AG09309 (cell line): Measurements from ENCODE around the gene SELP.

ENCODE experiments used
- DNase-seq: peaks from one replicate; pipeline ENCODE4 v3.0.0-alpha.2; 2010; ENCODE audit warnings: low read depth
- H3K4me3 ChIP-seq: 2 replicates; pipeline ENCODE4 v1.5.1; 2011; ENCODE audit warnings: mild to moderate bottlenecking, low read depth, low read length, moderate library complexity; ENCODE audit not compliant: control insufficient read depth
- CTCF ChIP-seq: IDR thresholded peaks from 2 replicates; pipeline ENCODE4 v1.5.1; 2011; ENCODE audit warnings: mild to moderate bottlenecking, low read depth, low read length, inconsistent platforms; ENCODE audit not compliant: insufficient read depth, control insufficient read depth; ENCODE audit errors: missing control alignments

The SELP gene

GRCh38 chr1:169557131-169557530, 72.8 kb downstream of the SELP start:
- no peak for TF ChIP-seq CTCF
- no peak for DNase-seq
- no peak overlapping the region for H3K4me3 ChIP-seq

GRCh38 chr1:169550294-169550693, 79.6 kb downstream of the SELP start:
- TF ChIP-seq CTCF = peak; percentile 34
- no peak for DNase-seq
- no peak overlapping the region for H3K4me3 ChIP-seq

GRCh38 chr1:169548282-169548681, 81.6 kb downstream of the SELP start:
- no peak for TF ChIP-seq CTCF
- no peak overlapping the region for H3K4me3 ChIP-seq
- no peak for DNase-seq

GRCh38 chr1:169546087-169546995, 83.6 kb downstream of the SELP start:
- peak; percentile 46 for DNase-seq
- TF ChIP-seq CTCF = peak; percentile 74
- H3K4me3 ChIP-seq = no peak overlapping the region

GRCh38 chr1:169545472-169545871, 84.5 kb downstream of the SELP start:
- no peak for TF ChIP-seq CTCF
- DNase-seq = no peak
- H3K4me3 ChIP-seq = no peak overlapping the region

GRCh38 chr1:169538998-169539871, 90.7 kb downstream of the SELP start:
- H3K4me3 ChIP-seq = no peak overlapping the region
- TF ChIP-seq CTCF = no peak
- DNase-seq = peak; percentile 42
